Germinal center (tissue), 1 donor: ENCODE results near the gene ACOX2.
A peak's percentile ranks its signal among the peaks of the same experiment; 100 is the strongest.

Experiments
- DNase-seq: peaks from one replicate; pipeline ENCODE4 v3.0.0; 2012; ENCODE audit warnings: mixed read lengths, low spot score

ACOX2 gene

GRCh38 chr3:58536501-58537411 lies at the start of gene ACOX2:
TSS of gene ACOX2 (minus strand) at chr3:58537190. CDS start at chr3:58535106, 2,084 bp downstream.
- DNase-seq, result no peak

- peak; percentile 12 for DNase-seq
Observed at GRCh38 chr3:58585994-58586393, 49.0 kb upstream of the ACOX2 start.

GRCh38 chr3:58585005-58585786 lies 48.2 kb upstream of the ACOX2 start:
- peak; percentile 81 for DNase-seq

GRCh38 chr3:58584690-58585004 lies 47.7 kb upstream of the ACOX2 start:
- DNase-seq, result no peak

- DNase-seq, result no peak
Observed at GRCh38 chr3:58581328-58582091, 44.5 kb upstream of the ACOX2 start.

- DNase-seq, result no peak
Observed at GRCh38 chr3:58580826-58581327, 43.9 kb upstream of the ACOX2 start.

- no peak for DNase-seq
Observed at GRCh38 chr3:58578873-58579272, 41.9 kb upstream of the ACOX2 start.

- no peak for DNase-seq
Observed at GRCh38 chr3:58577269-58577821, 40.4 kb upstream of the ACOX2 start, which contains the start of gene FAM107A. TSS of gene FAM107A (minus strand) at chr3:58577391. CDS start at chr3:58569860, 7,531 bp downstream.

GRCh38 chr3:58576716-58577115 lies 39.7 kb upstream of the ACOX2 start:
- no peak for DNase-seq

GRCh38 chr3:58575971-58576652 lies 39.1 kb upstream of the ACOX2 start:
- DNase-seq, result no peak

GRCh38 chr3:58574682-58575081 lies 37.7 kb upstream of the ACOX2 start:
- DNase-seq, result no peak

GRCh38 chr3:58574106-58574505 lies 37.1 kb upstream of the ACOX2 start:
- no peak for DNase-seq

- no peak for DNase-seq
Observed at GRCh38 chr3:58573640-58574039, 36.6 kb upstream of the ACOX2 start.

- no peak for DNase-seq
Observed at GRCh38 chr3:58572634-58573230, 35.7 kb upstream of the ACOX2 start.

- no peak for DNase-seq
Observed at GRCh38 chr3:58572013-58572633, 35.1 kb upstream of the ACOX2 start.

GRCh38 chr3:58570851-58571250 lies 33.9 kb upstream of the ACOX2 start:
- no peak for DNase-seq

- DNase-seq, result no peak
Observed at GRCh38 chr3:58569287-58570001, 32.5 kb upstream of the ACOX2 start.

GRCh38 chr3:58568572-58569286 lies 31.7 kb upstream of the ACOX2 start:
- peak; percentile 57 for DNase-seq

- no peak for DNase-seq
Observed at GRCh38 chr3:58567251-58567515, 30.2 kb upstream of the ACOX2 start.
